Panc1 (cell line): Measurements from ENCODE around the gene CARMIL1. TPM values are rescaled to one million over a fixed set of nuclear protein-coding genes. Genes with fewer than 3 reads are reported as not detected.
A peak's percentile ranks its signal among the peaks of the same experiment; 100 is the strongest.

Source experiments
- ATAC-seq: fragments of 200-7000 bp; cut with Tn5 transposase; 2 replicates; pipeline ENCODE4 v1.9.1; 2020; ENCODE audit warnings: mild to moderate bottlenecking, moderate library complexity
- BruUV-seq: library from RNA; stranded (reverse); fragments of 400-500 nt; replicated peaks from 2 replicates; lab custom pipeline; 2021; lab: Mats Ljungman, UMichigan
- CTCF ChIA-PET: fragments of 300-600 bp; sonication (Branson Sonifier 250); formaldehyde crosslinking; loops from one replicate; lab custom pipeline; 2022; ENCODE audit warnings: antibody characterized with exemption; lab: Charles Lee
- POLR2A ChIA-PET: fragments of 300-600 bp; sonication (Branson Sonifier 250); formaldehyde crosslinking; loops from one replicate; lab custom pipeline; 2022; ENCODE audit warnings: antibody characterized with exemption; lab: Charles Lee
- DNase-seq: peaks from one replicate; pipeline ENCODE4 v3.0.0-alpha.2; 2010; ENCODE audit warnings: low read depth, low spot score
- H3K27ac ChIP-seq: 2 replicates; pipeline ENCODE4 v1.5.1; 2011; ENCODE audit warnings: mild to moderate bottlenecking, low read length, inconsistent platforms
- H3K27me3 ChIP-seq: fragments of 200-500 bp; sonication (Bioruptor generic); 2 replicates; pipeline ENCODE4 v1.6.0; 2014; ENCODE audit warnings: low read length, inconsistent platforms; ENCODE audit not compliant: control insufficient read depth, insufficient read depth
- H3K36me3 ChIP-seq: fragments of 200-500 bp; sonication (Bioruptor generic); 2 replicates; pipeline ENCODE4 v1.5.1; 2014; ENCODE audit warnings: inconsistent platforms, mild to moderate bottlenecking, low read length, moderate library complexity; ENCODE audit not compliant: control insufficient read depth, insufficient read depth
- H3K4me1 ChIP-seq: 2 replicates; pipeline ENCODE4 v1.5.1; 2011; ENCODE audit warnings: inconsistent platforms, mild to moderate bottlenecking, low read length, moderate library complexity; ENCODE audit not compliant: control insufficient read depth, insufficient read depth
- H3K4me3 ChIP-seq, 2 experiments: 2 replicates each; pipeline ENCODE4 v1.5.1; 2011 to 2012; ENCODE audit warnings: low read depth in 2 of 2, low read length in 2 of 2, mild to moderate bottlenecking in 2 of 2, inconsistent platforms in 1 of 2, moderate library complexity in 1 of 2
- H3K9me3 ChIP-seq: fragments of 200-500 bp; sonication (Bioruptor generic); 2 replicates; pipeline ENCODE4 v1.5.1; 2014; ENCODE audit warnings: low read depth, mild to moderate bottlenecking, inconsistent platforms, low read length, moderate library complexity; ENCODE audit not compliant: control insufficient read depth, insufficient read depth
- CTCF ChIP-seq: fragments of 450-650 bp; IDR thresholded peaks from 2 replicates; pipeline ENCODE4 v1.5.1; 2017; ENCODE audit warnings: mild to moderate bottlenecking
- POLR2AphosphoS5 ChIP-seq: IDR thresholded peaks from 2 replicates; pipeline ENCODE4 v1.6.1; 2012; ENCODE audit warnings: mild to moderate bottlenecking, low read depth, low read length, moderate library complexity
- REST ChIP-seq, 2 experiments: IDR thresholded peaks; 2 replicates each; pipeline ENCODE4 v1.6.1; 2011 to 2012; ENCODE audit warnings: low read depth in 2 of 2, control low read depth in 1 of 2, low read length in 1 of 2, mild to moderate bottlenecking in 1 of 2, moderate library complexity in 1 of 2; ENCODE audit not compliant: insufficient read depth in 1 of 2
- SIN3A ChIP-seq: IDR thresholded peaks from 2 replicates; pipeline ENCODE4 v1.6.1; 2012; ENCODE audit warnings: low read depth, mild to moderate bottlenecking, low read length, moderate library complexity, borderline replicate concordance; ENCODE audit not compliant: insufficient read depth
- TCF7L2 ChIP-seq: IDR thresholded peaks from 2 replicates; pipeline ENCODE4 v1.6.1; 2011; ENCODE audit warnings: mild to moderate bottlenecking, low read depth, low read length, inconsistent platforms
- in situ Hi-C: cut with HindIII; loops from 2 replicates; pipeline ENCODE4 v1.10.0; 2016; ENCODE audit warnings: low sequenced_read_pairs, low pct_unique_long_range_greater_than_20kb
- intact Hi-C: fragments of 100-400 bp; cut with micrococcal nuclease; formaldehyde crosslinking; loops from one replicate; pipeline ENCODE4 v1.10.0; 2022; ENCODE audit not compliant: unreplicated experiment
- total RNA-seq: library from RNA; stranded (reverse); gene quantifications from one replicate; pipeline ENCODE4 v1.2.1, GENCODE V29; 2021; ENCODE audit not compliant: unreplicated experiment

Gene CARMIL1
- total RNA-seq, 1 experiment from 2014 or later = 4.0 TPM

- BruUV-seq = no TSS peak
- no peaks in the 10 kb centered on the region for H3K36me3 ChIP-seq
- H3K4me1 ChIP-seq = no peaks in the 10 kb centered on the region
- no peaks in the 10 kb centered on the region for H3K9me3 ChIP-seq
- no peak for TF ChIP-seq TCF7L2
- TF ChIP-seq CTCF = no peak
- no peak for TF ChIP-seq SIN3A
- no peak for TF ChIP-seq REST (IDR thresholded peaks at IDR 0.05; ENCODE audit: insufficient read depth in 1 of 2, low read depth in 2 of 2, low read length in 1 of 2)
- TF ChIP-seq POLR2AphosphoS5 = no peak
- no peak overlapping the region for H3K4me3 ChIP-seq
- CTCF ChIA-PET = interaction anchor here (0.6 to 1.6 kb wide), 7 partner anchors 210 to 632 kb away, joined by 3 to 13 read pairs (median 4); partner anchors contain the start of gene CARMIL1
- DNase-seq = no peak
- in situ Hi-C loops = no loop called here
- H3K27ac ChIP-seq = no peak overlapping the region
- intact Hi-C loops = no loop called here
- H3K27me3 ChIP-seq = no peaks in the 10 kb centered on the region
- POLR2A ChIA-PET = no interaction called here
- no peak for ATAC-seq
Observed at GRCh38 chr6:25489399-25489798, 210.2 kb downstream of the CARMIL1 start.

GRCh38 chr6:25490018-25490801, 211.0 kb downstream of the CARMIL1 start:
- H3K27me3 ChIP-seq = no peaks in the 10 kb centered on the region
- in situ Hi-C loops = no loop called here
- no peaks in the 10 kb centered on the region; the same call in 1 of the 2 replicates for H3K36me3 ChIP-seq
- no peak overlapping the region for H3K27ac ChIP-seq
- H3K4me3 ChIP-seq = no peak overlapping the region
- no TSS peak for BruUV-seq
- ChIA-PET CTCF (interaction anchor here (0.6 to 1.6 kb wide), 10 partner anchors 167 to 633 kb away, joined by 3 to 13 read pairs (median 4); partner anchors contain the start of gene CARMIL1), POLR2A (no interaction called here)
- H3K9me3 ChIP-seq = no peaks in the 10 kb centered on the region
- ATAC-seq = peak; percentile 87
- H3K4me1 ChIP-seq = no peaks in the 10 kb centered on the region
- TF ChIP-seq CTCF = peak; percentile 82
- TF ChIP-seq POLR2AphosphoS5 = no peak
- peak; percentile 47 for DNase-seq
- intact Hi-C loops = loop anchor here (1.0 to 2.0 kb wide), 3 partner anchors 211 to 267 kb away; partner anchors contain the start of gene CARMIL1
